ENCODE data around the gene SPATS2L. TPM values are rescaled to one million over a fixed set of nuclear protein-coding genes. Genes with fewer than 3 reads are reported as not detected.

SPATS2L gene
- total and polyA plus RNA-seq, 2 of the 13 experiments (the other 11 are each of a cell fraction or from before 2014, with no cell fraction given) = 154 to 212 TPM

GRCh38 chr2:200435379-200435778, 128.9 kb downstream of the SPATS2L start:
- no peak for ATAC-seq
- CTCF ChIA-PET (ENCODE audit: low intra/inter-chr PET ratio, low total read pairs) = no interaction called here

More at GRCh38 chr2:200435379-200435778, 128.9 kb downstream of the SPATS2L start:
- no peaks in the 10 kb centered on the region for H3K4me1 ChIP-seq (ENCODE audit: insufficient read depth, low read length)
- POLR2A ChIA-PET = no interaction called here
- H2AFZ ChIP-seq (ENCODE audit: low read length) = no peak overlapping the region
- H3K27me3 ChIP-seq (ENCODE audit: control insufficient read depth in 1 of 2, insufficient read depth in 2 of 2, low read length in 2 of 2) = no peaks in the 10 kb centered on the region
- DNase-seq (ENCODE audit: low spot score) (no peak), FAIRE-seq (no peak)
- WGBS (ENCODE audit: low lambda C conversion rate) = over 99% methylated on average over 4 of the region's 4 CpGs
- no peak for TF ChIP-seq ZNF44 (CRISPR knock-in tag; IDR thresholded peaks at IDR 0.05)
- no peak for TF ChIP-seq HNF1B (CRISPR knock-in tag; IDR thresholded peaks at IDR 0.05)
- no peak for TF ChIP-seq CEBPZ (IDR thresholded peaks at IDR 0.05; ENCODE audit: low read length)
- no peak for TF ChIP-seq JDP2 (CRISPR knock-in tag; IDR thresholded peaks at IDR 0.05; ENCODE audit: borderline replicate concordance)
- TF ChIP-seq MLXIP (CRISPR knock-in tag; IDR thresholded peaks at IDR 0.05; ENCODE audit: borderline replicate concordance) = no peak
- TF ChIP-seq PPARG (CRISPR knock-in tag; conservative IDR thresholded peaks at IDR 0.05) = no peak
- H3K4me2 ChIP-seq (ENCODE audit: low read depth, low read length) = no peak overlapping the region
- no peak overlapping the region for H3K27ac ChIP-seq (ENCODE audit: extremely low read length, insufficient read depth, low read length)
- intact Hi-C loops (cut with micrococcal nuclease; ENCODE audit: unreplicated experiment) = no loop called here
- H3K4me3 ChIP-seq (replicated peaks in 1 of 3; ENCODE audit: insufficient read depth in 1 of 3, low read depth in 2 of 3, low read length in 3 of 3) = no peak overlapping the region
- no peaks in the 10 kb centered on the region for H4K20me1 ChIP-seq (ENCODE audit: insufficient read depth, low read length)
- H3K9me3 ChIP-seq (ENCODE audit: low read length) = no peaks in the 10 kb centered on the region
- no peaks in the 10 kb centered on the region for H3K79me2 ChIP-seq (ENCODE audit: insufficient read depth, low read length)
- H3K9ac ChIP-seq (ENCODE audit: insufficient read depth, low read depth, low read length) = no peak overlapping the region
- in situ Hi-C loops (cut with HindIII; ENCODE audit: extremely low pct_ligation_motif_present, low pct_unique_long_range_greater_than_20kb) = no loop called here
- BruUV-seq (replicated peaks) = no TSS peak
- peaks cover 24 to 81% of the 10 kb centered on the region in 2 experiments for H3K36me3 ChIP-seq (replicated peaks in 1 of 2; ENCODE audit: control insufficient read depth in 1 of 2, insufficient read depth in 2 of 2, low read length in 2 of 2)
